NCI-H2196 (cell line): Measurements from ENCODE around the gene CENPU.

Source experiments
- DNase-seq: peaks from one replicate; lab custom pipeline; 2025; ENCODE audit not compliant: unreplicated experiment; lab: John Stamatoyannopoulos, UW

The CENPU gene

GRCh38 chr4:184645904-184646610 is 87.8 kb downstream of the CENPU start:
- no peak for DNase-seq

GRCh38 chr4:184644553-184645307 is 89.2 kb downstream of the CENPU start:
- DNase-seq, result no peak
